ENCODE results near the gene FUBP3. TPM values are rescaled to one million over a fixed set of nuclear protein-coding genes. Genes with fewer than 3 reads are reported as not detected.

FUBP3 gene
- polyA plus RNA-seq, 1 donor (not counting 4 experiments of a cell fraction or from before 2014, with no cell fraction given) = 39.1 TPM

- dilution Hi-C loops (cut with MboI; ENCODE audit: extremely low pct_ligation_motif_present, low sequenced_read_pairs) = no loop called here
- H4K20me1 ChIP-seq (ENCODE audit: control insufficient read depth, extremely low read depth, insufficient read depth, low read length) = peaks cover 5% of the 10 kb centered on the region
- peaks cover 4 to 23% of the 10 kb centered on the region in 2 experiments for H3K36me3 ChIP-seq (ENCODE audit: control insufficient read depth in 2 of 2, extremely low read depth in 1 of 2, insufficient read depth in 2 of 2, low read length in 2 of 2)
- no peak overlapping the region for H3K4me3 ChIP-seq (ENCODE audit: control insufficient read depth in 2 of 3, extremely low read depth in 1 of 3, insufficient read depth in 2 of 3, low read depth in 1 of 3, low read length in 3 of 3)
- FAIRE-seq (no peak), DNase-seq (ENCODE audit: low read depth, low spot score) (no peak)
- H3K9me1 ChIP-seq (ENCODE audit: control insufficient read depth, extremely low read depth, insufficient read depth, low read length) = no peaks in the 10 kb centered on the region
- H2AFZ ChIP-seq (ENCODE audit: control insufficient read depth, low read length) = no peak overlapping the region
- no peak for TF ChIP-seq CTCF (optimal IDR thresholded peaks at IDR 0.05 in 1 of 3, IDR thresholded peaks at IDR 0.05 in 1 of 3, conservative IDR thresholded peaks at IDR 0.05 in 1 of 3; ENCODE audit: extremely low read depth in 1 of 3, insufficient read depth in 2 of 3, low read length in 3 of 3)
- TF ChIP-seq EZH2 (IDR thresholded peaks at IDR 0.05; ENCODE audit: low read length) = no peak
- H3K4me1 ChIP-seq (ENCODE audit: control insufficient read depth, extremely low read depth, insufficient read depth, low read length) = peaks cover 13% of the 10 kb centered on the region
- no peaks in the 10 kb centered on the region for H3K9me3 ChIP-seq (ENCODE audit: control insufficient read depth, low read depth, low read length)
- no peaks in the 10 kb centered on the region for H3K27me3 ChIP-seq (ENCODE audit: control insufficient read depth, extremely low read depth, insufficient read depth, low read length)
- no peak overlapping the region for H3K27ac ChIP-seq (ENCODE audit: control insufficient read depth, insufficient read depth, low read length)
- no peak overlapping the region for H3K9ac ChIP-seq (ENCODE audit: control insufficient read depth, extremely low read depth, insufficient read depth, low read length)
- no peak overlapping the region for H3K4me2 ChIP-seq (ENCODE audit: control insufficient read depth, extremely low read depth, insufficient read depth, low read depth, low read length)
- H3K79me2 ChIP-seq (ENCODE audit: control insufficient read depth, insufficient read depth, low read length) = peaks cover 83% of the 10 kb centered on the region
Observed at GRCh38 chr9:130583271-130583670, 3.9 kb downstream of the FUBP3 start.

- TF ChIP-seq CTCF (optimal IDR thresholded peaks at IDR 0.05 in 1 of 3, IDR thresholded peaks at IDR 0.05 in 1 of 3, conservative IDR thresholded peaks at IDR 0.05 in 1 of 3; ENCODE audit: extremely low read depth in 1 of 3, insufficient read depth in 2 of 3, low read length in 3 of 3) (no peak), EZH2 (IDR thresholded peaks at IDR 0.05; ENCODE audit: low read length) (no peak)
- DNase-seq (ENCODE audit: low read depth, low spot score) = no peak
- dilution Hi-C loops (cut with MboI; ENCODE audit: extremely low pct_ligation_motif_present, low sequenced_read_pairs) = no loop called here
- Histone ChIP-seq H3K79me2 (ENCODE audit: control insufficient read depth, insufficient read depth, low read length) (peaks cover 92% of the 10 kb centered on the region), H3K4me3 (ENCODE audit: control insufficient read depth in 2 of 3, extremely low read depth in 1 of 3, insufficient read depth in 2 of 3, low read depth in 1 of 3, low read length in 3 of 3) (no peak overlapping the region), H3K9me3 (ENCODE audit: control insufficient read depth, low read depth, low read length) (no peaks in the 10 kb centered on the region), H3K9me1 (ENCODE audit: control insufficient read depth, extremely low read depth, insufficient read depth, low read length) (no peaks in the 10 kb centered on the region), H3K4me1 (ENCODE audit: control insufficient read depth, extremely low read depth, insufficient read depth, low read length) (no peaks in the 10 kb centered on the region), H3K27ac (ENCODE audit: control insufficient read depth, insufficient read depth, low read length) (no peak overlapping the region), H2AFZ (ENCODE audit: control insufficient read depth, low read length) (no peak overlapping the region), H3K9ac (ENCODE audit: control insufficient read depth, extremely low read depth, insufficient read depth, low read length) (no peak overlapping the region), H4K20me1 (ENCODE audit: control insufficient read depth, extremely low read depth, insufficient read depth, low read length) (peaks cover 13% of the 10 kb centered on the region), H3K27me3 (ENCODE audit: control insufficient read depth, extremely low read depth, insufficient read depth, low read length) (no peaks in the 10 kb centered on the region), H3K4me2 (ENCODE audit: control insufficient read depth, extremely low read depth, insufficient read depth, low read depth, low read length) (no peak overlapping the region), H3K36me3 (ENCODE audit: control insufficient read depth in 2 of 2, extremely low read depth in 1 of 2, insufficient read depth in 2 of 2, low read length in 2 of 2) (peaks cover 3 to 11% of the 10 kb centered on the region in 2 experiments)
- no peak for FAIRE-seq
Observed at GRCh38 chr9:130587921-130588320, 8.5 kb downstream of the FUBP3 start.
